ENCODE measurements around the gene ZSCAN10. TPM values are rescaled to one million over a fixed set of nuclear protein-coding genes. Genes with fewer than 3 reads are reported as not detected.

ZSCAN10 gene
- total and polyA plus RNA-seq, 2 donors (not counting 3 experiments of a cell fraction or from before 2014, with no cell fraction given): not detected

DNA sequence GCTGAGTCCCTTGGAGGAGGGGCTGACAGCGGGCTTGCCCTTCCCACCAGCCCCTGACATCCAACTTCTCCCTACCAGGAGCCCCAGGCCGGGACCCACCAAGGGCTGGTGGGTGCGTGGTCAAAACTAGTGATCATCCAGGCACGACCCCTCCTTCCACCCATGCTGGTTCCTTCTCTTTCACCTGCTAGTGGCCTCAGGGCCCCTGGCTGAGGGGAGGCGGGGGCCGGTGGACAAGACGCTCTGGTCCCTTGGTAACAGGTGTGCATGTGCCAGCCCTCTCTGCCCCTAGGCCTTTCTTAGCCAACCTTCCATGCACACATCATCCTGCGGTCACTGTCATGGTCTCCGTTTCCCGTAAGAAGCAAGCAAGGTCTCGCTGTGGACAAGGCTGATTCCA lies 44.1 kb upstream of the ZSCAN10 start:
- no peaks in the 10 kb centered on the region for H4K20me1 ChIP-seq (replicated peaks; ENCODE audit: control insufficient read depth, extremely low read depth, insufficient read depth, low read length)
- no peak overlapping the region for H3K9ac ChIP-seq (replicated peaks; ENCODE audit: extremely low read depth, insufficient read depth, low read length)
- no peaks in the 10 kb centered on the region for H3K9me1 ChIP-seq (replicated peaks; ENCODE audit: control insufficient read depth, extremely low read depth, insufficient read depth, low read length)
- H3K36me3 ChIP-seq (ENCODE audit: control insufficient read depth in 2 of 2, extremely low read depth in 1 of 2, insufficient read depth in 2 of 2, low read length in 2 of 2): peaks cover 0 to 8% of the 10 kb centered on the region in 2 experiments
- H3K4me1 ChIP-seq (ENCODE audit: control insufficient read depth, extremely low read depth, insufficient read depth, low read length): no peaks in the 10 kb centered on the region
- H3K79me2 ChIP-seq (ENCODE audit: control insufficient read depth, insufficient read depth, low read length): no peaks in the 10 kb centered on the region
- ChIA-PET CTCF (interaction anchor here (1.2 to 8.7 kb wide), 2 partner anchors 14 to 112 kb away, joined by 3 to 54 read pairs; no protein-coding TSS in a partner anchor), POLR2A (interaction anchor here (1.6 kb wide), 1 partner anchor 8 kb away, joined by 5 read pairs; the partner anchor contains the start of gene ZNF213)
- H3K9me3 ChIP-seq (replicated peaks; ENCODE audit: control insufficient read depth, insufficient read depth, low read length): no peaks in the 10 kb centered on the region
- H3K27me3 ChIP-seq (ENCODE audit: control insufficient read depth in 2 of 2, insufficient read depth in 2 of 2, low read length in 2 of 2): no peaks in the 10 kb centered on the region
- no peak overlapping the region for H3K4me2 ChIP-seq (ENCODE audit: insufficient read depth, low read length)
- H3K4me3 ChIP-seq (replicated peaks in 1 of 3; ENCODE audit: insufficient read depth in 1 of 3, low read depth in 1 of 3, low read length in 3 of 3): no peak overlapping the region
- H2AFZ ChIP-seq (ENCODE audit: low read depth, low read length): no peak overlapping the region
- dilution Hi-C loops (cut with MboI; ENCODE audit: extremely low pct_ligation_motif_present, low sequenced_read_pairs) (no loop called here), intact Hi-C loops (cut with micrococcal nuclease) (no loop called here)
- H3K27ac ChIP-seq (ENCODE audit: insufficient read depth, low read depth, low read length): no peak overlapping the region
- TF ChIP-seq, protein P1, sequence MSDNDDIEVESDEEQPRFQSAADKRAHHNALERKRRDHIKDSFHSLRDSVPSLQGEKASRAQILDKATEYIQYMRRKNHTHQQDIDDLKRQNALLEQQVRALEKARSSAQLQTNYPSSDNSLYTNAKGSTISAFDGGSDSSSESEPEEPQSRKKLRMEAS (IDR thresholded peaks at IDR 0.05; ENCODE audit: insufficient read depth, insufficient read length): no peak
- TF ChIP-seq GATA2 (IDR thresholded peaks at IDR 0.05; ENCODE audit: insufficient read depth, insufficient read length, low read depth, low read length) (no peak), CTCF (IDR thresholded peaks at IDR 0.05; ENCODE audit: extremely low read depth in 1 of 2, insufficient read depth in 1 of 2, low read depth in 1 of 2, low read length in 2 of 2) (no peak), FOS (IDR thresholded peaks at IDR 0.05; ENCODE audit: borderline replicate concordance, insufficient read depth, low read length) (no peak), EZH2 (IDR thresholded peaks at IDR 0.05; ENCODE audit: borderline replicate concordance, low read depth, low read length, severe bottlenecking) (no peak), POLR2AphosphoS5 (IDR thresholded peaks at IDR 0.05; ENCODE audit: insufficient read depth, low read depth, low read length) (no peak), MYC (IDR thresholded peaks at IDR 0.05; ENCODE audit: low read depth, low read length) (no peak), JUN (IDR thresholded peaks at IDR 0.05; ENCODE audit: borderline replicate concordance, insufficient read depth, insufficient read length, low read depth) (no peak), POLR2A (IDR thresholded peaks at IDR 0.05; ENCODE audit: low read depth, low read length) (no peak)
- DNase-seq (ENCODE audit: low read depth, low spot score) (no peak), FAIRE-seq (no peak)
- no TSS peak for BruUV-seq (replicated peaks)
